Epithelial cell of proximal tubule (primary cell): ENCODE data around the gene RBM46. TPM values are rescaled to one million over a fixed set of nuclear protein-coding genes. Genes with fewer than 3 reads are reported as not detected.
"Not testable (repeated sequence)": the region's sequence is repeated elsewhere in the genome, so short reads cannot be mapped to it uniquely, and the experiment has no call there.

Source experiments
- DNase-seq: peaks from one replicate; pipeline ENCODE4 v3.0.0-alpha.2; 2011; ENCODE audit warnings: low read depth
- H3K4me3 ChIP-seq: 2 replicates; pipeline ENCODE4 v1.5.1; 2011; ENCODE audit warnings: low read depth, mild to moderate bottlenecking, low read length
- total RNA-seq: library from RNA; depleted of rRNA; stranded (reverse); fragments of >200 nt; gene quantifications from 2 replicates; pipeline ENCODE4 v1.2.3, GENCODE V29; 2015
- TF ChIP-seq, protein P1 (sequence below): conservative IDR thresholded peaks from 2 replicates; pipeline ENCODE4 v1.5.1; 2012; ENCODE audit warnings: low read depth, mild to moderate bottlenecking, low read length

RBM46 gene
- total RNA-seq, 1 donor from 2014 or later = 0.40 TPM

GRCh38 chr4:154869301-154869700 is 88.2 kb downstream of the RBM46 start:
- DNase-seq = no peak
- no peak overlapping the region for H3K4me3 ChIP-seq
- TF ChIP-seq, protein P1, sequence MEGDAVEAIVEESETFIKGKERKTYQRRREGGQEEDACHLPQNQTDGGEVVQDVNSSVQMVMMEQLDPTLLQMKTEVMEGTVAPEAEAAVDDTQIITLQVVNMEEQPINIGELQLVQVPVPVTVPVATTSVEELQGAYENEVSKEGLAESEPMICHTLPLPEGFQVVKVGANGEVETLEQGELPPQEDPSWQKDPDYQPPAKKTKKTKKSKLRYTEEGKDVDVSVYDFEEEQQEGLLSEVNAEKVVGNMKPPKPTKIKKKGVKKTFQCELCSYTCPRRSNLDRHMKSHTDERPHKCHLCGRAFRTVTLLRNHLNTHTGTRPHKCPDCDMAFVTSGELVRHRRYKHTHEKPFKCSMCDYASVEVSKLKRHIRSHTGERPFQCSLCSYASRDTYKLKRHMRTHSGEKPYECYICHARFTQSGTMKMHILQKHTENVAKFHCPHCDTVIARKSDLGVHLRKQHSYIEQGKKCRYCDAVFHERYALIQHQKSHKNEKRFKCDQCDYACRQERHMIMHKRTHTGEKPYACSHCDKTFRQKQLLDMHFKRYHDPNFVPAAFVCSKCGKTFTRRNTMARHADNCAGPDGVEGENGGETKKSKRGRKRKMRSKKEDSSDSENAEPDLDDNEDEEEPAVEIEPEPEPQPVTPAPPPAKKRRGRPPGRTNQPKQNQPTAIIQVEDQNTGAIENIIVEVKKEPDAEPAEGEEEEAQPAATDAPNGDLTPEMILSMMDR = no peak

DNA sequence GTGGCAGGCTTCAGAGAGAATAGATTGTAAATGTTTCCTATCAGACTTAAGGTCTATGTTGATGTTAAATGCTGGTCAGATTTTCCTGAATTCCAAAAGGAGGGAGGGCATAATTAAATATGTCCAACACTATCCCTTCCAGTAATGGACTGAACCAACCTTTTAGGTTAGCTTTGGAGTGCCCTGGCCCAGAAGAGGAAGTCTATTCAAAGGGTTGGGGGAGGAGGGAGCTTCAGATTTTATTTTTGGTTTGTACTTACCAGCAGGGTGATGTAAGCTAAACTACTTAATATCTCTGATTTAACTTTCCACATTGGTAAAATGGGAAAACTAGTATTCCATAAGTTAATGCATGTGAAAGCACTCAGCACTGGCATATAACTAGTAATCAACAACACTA is 91.1 kb downstream of the RBM46 start:
- H3K4me3 ChIP-seq = no peak overlapping the region
- TF ChIP-seq, protein P1 = no peak
- no peak for DNase-seq

GRCh38 chr4:154874049-154874448 is 93.0 kb downstream of the RBM46 start:
- not testable (repeated sequence) for DNase-seq, H3K4me3 ChIP-seq

GRCh38 chr4:154877110-154877760 is 96.2 kb downstream of the RBM46 start:
- no peak for DNase-seq
- TF ChIP-seq, protein P1 = no peak

More at GRCh38 chr4:154877110-154877760, 96.2 kb downstream of the RBM46 start:
- H3K4me3 ChIP-seq = no peak overlapping the region

Other genes with a start within 250 kb of the RBM46 start
- gene PLRG1, start 230.9 kb upstream of the RBM46 start, total RNA-seq = 54.0 and 94.4 TPM in 2 replicates
- gene FGB, start 218.3 kb upstream of the RBM46 start, total RNA-seq = 2.9 and 54.3 TPM in 2 replicates
- 0.22 TPM in 1 of 2 replicates, not detected in the other for gene FGA, start 190.5 kb upstream of the RBM46 start, total RNA-seq
- 0.23 TPM in 1 of 2 replicates, not detected in the other for gene FGG, start 168.6 kb upstream of the RBM46 start, total RNA-seq
- 0.43 and 2.2 TPM in 2 replicates for gene LRAT, start 37.3 kb upstream of the RBM46 start, total RNA-seq